Measurements from ENCODE around the gene RNF31. TPM values are rescaled to one million over a fixed set of nuclear protein-coding genes. Genes with fewer than 3 reads are reported as not detected.

RNF31 gene
- total and polyA plus RNA-seq, 2 of the 13 experiments (the other 11 are each of a cell fraction or from before 2014, with no cell fraction given) = 48.2 to 86.8 TPM

DNA sequence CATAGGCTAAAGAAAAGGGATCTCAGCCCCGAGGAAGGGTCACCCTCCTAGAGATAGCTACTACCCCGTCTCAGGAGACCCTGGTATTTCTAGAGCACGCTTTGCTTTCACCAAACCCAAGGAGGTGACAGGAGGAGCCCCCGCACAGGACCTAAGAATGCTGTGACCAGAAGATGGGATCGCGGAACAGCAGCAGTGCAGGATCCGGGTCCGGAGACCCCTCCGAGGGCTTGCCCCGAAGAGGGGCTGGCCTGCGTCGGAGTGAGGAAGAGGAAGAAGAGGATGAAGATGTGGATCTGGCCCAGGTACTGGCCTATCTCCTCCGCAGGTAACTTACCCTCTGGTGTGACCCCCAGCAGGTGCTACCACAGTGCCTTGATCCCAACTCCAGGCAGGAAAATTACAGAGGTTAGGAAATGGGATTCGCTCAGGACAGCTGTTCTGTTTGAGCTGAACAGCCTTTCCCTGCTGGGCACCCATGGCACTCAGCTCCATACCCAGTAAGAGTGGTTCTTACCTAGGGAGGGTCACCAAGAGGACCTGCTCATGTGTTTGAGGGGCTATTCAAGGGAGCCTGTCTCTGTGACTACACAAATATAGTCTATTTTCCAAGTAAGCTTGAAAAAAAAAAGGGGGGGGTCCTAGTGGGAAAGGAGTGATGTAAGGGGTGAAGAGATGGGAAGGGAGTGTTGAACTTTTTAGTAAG, 31.7 kb upstream of the RNF31 start (continued):
- TF ChIP-seq, protein P1, sequence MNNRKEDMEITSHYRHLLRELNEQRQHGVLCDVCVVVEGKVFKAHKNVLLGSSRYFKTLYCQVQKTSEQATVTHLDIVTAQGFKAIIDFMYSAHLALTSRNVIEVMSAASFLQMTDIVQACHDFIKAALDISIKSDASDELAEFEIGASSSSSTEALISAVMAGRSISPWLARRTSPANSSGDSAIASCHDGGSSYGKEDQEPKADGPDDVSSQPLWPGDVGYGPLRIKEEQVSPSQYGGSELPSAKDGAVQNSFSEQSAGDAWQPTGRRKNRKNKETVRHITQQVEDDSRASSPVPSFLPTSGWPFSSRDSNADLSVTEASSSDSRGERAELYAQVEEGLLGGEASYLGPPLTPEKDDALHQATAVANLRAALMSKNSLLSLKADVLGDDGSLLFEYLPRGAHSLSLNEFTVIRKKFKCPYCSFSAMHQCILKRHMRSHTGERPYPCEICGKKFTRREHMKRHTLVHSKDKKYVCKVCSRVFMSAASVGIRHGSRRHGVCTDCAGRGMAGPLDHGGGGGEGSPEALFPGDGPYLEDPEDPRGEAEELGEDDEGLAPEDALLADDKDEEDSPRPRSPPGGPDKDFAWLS (CRISPR knock-in tag; IDR thresholded peaks at IDR 0.05; ENCODE audit: borderline replicate concordance) = no peak; the same call in 1 of the 2 replicates
- TF ChIP-seq SETDB1 (CRISPR knock-in tag; IDR thresholded peaks at IDR 0.05; ENCODE audit: borderline replicate concordance) (no peak), TCF7L2 (IDR thresholded peaks at IDR 0.05; ENCODE audit: low read depth, low read length) (no peak), NCOR1 (IDR thresholded peaks at IDR 0.05; ENCODE audit: borderline replicate concordance, low read length) (no peak), MBD4 (IDR thresholded peaks at IDR 0.05; ENCODE audit: borderline replicate concordance, low read length) (no peak), SUZ12 (IDR thresholded peaks at IDR 0.05; ENCODE audit: low read depth, low read length) (no peak), ZNF354B (CRISPR knock-in tag; IDR thresholded peaks at IDR 0.05) (0 out of 2 replicates have a peak, but pooled peaks have one; percentile 82), ZNF264 (CRISPR knock-in tag; IDR thresholded peaks at IDR 0.05) (0 out of 2 replicates have a peak, but pooled peaks have one; percentile 66), SIN3B (IDR thresholded peaks at IDR 0.05; ENCODE audit: low read length) (no peak; the same call in 1 of the 2 replicates), ZBTB20 (CRISPR knock-in tag; IDR thresholded peaks at IDR 0.05; ENCODE audit: borderline replicate concordance, low read depth) (peak; percentile 84; the same call in 1 of the 2 replicates), ZNF839 (CRISPR knock-in tag; IDR thresholded peaks at IDR 0.05; ENCODE audit: borderline replicate concordance) (peak; percentile 45; the same call in 1 of the 2 replicates), ZNF552 (CRISPR knock-in tag; IDR thresholded peaks at IDR 0.05; ENCODE audit: borderline replicate concordance) (no peak), ZNF629 (CRISPR knock-in tag; conservative IDR thresholded peaks at IDR 0.05) (0 out of 2 replicates have a peak, but pooled peaks have one; percentile 11), ELF3 (CRISPR knock-in tag; IDR thresholded peaks at IDR 0.05) (no peak)
- TF ChIP-seq, protein P2, sequence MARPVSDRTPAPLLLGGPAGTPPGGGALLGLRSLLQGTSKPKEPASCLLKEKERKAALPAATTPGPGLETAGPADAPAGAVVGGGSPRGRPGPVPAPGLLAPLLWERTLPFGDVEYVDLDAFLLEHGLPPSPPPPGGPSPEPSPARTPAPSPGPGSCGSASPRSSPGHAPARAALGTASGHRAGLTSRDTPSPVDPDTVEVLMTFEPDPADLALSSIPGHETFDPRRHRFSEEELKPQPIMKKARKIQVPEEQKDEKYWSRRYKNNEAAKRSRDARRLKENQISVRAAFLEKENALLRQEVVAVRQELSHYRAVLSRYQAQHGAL (CRISPR knock-in tag; IDR thresholded peaks at IDR 0.05; ENCODE audit: not compliant biosample characterization) = peak; percentile 65
- TF ChIP-seq, protein P3, sequence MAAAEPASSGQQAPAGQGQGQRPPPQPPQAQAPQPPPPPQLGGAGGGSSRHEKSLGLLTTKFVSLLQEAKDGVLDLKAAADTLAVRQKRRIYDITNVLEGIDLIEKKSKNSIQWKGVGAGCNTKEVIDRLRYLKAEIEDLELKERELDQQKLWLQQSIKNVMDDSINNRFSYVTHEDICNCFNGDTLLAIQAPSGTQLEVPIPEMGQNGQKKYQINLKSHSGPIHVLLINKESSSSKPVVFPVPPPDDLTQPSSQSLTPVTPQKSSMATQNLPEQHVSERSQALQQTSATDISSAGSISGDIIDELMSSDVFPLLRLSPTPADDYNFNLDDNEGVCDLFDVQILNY (CRISPR knock-in tag; conservative IDR thresholded peaks at IDR 0.05) = no peak
- TF ChIP-seq, protein P4, sequence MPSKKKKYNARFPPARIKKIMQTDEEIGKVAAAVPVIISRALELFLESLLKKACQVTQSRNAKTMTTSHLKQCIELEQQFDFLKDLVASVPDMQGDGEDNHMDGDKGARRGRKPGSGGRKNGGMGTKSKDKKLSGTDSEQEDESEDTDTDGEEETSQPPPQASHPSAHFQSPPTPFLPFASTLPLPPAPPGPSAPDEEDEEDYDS (CRISPR knock-in tag; IDR thresholded peaks at IDR 0.05) = no peak
- TF ChIP-seq, protein P5, sequence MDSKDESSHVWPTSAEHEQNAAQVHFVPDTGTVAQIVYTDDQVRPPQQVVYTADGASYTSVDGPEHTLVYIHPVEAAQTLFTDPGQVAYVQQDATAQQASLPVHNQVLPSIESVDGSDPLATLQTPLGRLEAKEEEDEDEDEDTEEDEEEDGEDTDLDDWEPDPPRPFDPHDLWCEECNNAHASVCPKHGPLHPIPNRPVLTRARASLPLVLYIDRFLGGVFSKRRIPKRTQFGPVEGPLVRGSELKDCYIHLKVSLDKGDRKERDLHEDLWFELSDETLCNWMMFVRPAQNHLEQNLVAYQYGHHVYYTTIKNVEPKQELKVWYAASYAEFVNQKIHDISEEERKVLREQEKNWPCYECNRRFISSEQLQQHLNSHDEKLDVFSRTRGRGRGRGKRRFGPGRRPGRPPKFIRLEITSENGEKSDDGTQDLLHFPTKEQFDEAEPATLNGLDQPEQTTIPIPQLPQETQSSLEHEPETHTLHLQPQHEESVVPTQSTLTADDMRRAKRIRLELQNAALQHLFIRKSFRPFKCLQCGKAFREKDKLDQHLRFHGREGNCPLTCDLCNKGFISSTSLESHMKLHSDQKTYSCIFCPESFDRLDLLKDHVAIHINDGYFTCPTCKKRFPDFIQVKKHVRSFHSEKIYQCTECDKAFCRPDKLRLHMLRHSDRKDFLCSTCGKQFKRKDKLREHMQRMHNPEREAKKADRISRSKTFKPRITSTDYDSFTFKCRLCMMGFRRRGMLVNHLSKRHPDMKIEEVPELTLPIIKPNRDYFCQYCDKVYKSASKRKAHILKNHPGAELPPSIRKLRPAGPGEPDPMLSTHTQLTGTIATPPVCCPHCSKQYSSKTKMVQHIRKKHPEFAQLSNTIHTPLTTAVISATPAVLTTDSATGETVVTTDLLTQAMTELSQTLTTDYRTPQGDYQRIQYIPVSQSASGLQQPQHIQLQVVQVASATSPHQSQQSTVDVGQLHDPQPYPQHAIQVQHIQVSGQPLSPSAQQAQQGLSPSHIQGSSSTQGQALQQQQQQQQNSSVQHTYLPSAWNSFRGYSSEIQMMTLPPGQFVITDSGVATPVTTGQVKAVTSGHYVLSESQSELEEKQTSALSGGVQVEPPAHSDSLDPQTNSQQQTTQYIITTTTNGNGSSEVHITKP (CRISPR knock-in tag; IDR thresholded peaks at IDR 0.05; ENCODE audit: low read depth) = no peak

Measured in HepG2 (cell line).